K562 treated with DMSO at 1 percent for 12 hours (cell line): Measurements from ENCODE around the gene MRPL12. TPM values are rescaled to one million over a fixed set of nuclear protein-coding genes. Genes with fewer than 3 reads are reported as not detected.

Source experiments
- total RNA-seq: library from RNA; unstranded; fragments of 300-600 nt; gene quantifications from 2 replicates; pipeline ENCODE4 v1.2.3, GENCODE V29; 2022; ENCODE audit not compliant: insufficient read depth

MRPL12 gene
- 72.5 and 114 TPM in 2 replicates for total RNA-seq

GRCh38 chr17:81702934-81703746, at the start of gene MRPL12:
Gene MRPL12, plus strand, starts transcription at chr17:81703367. Its CDS starts 135 bp downstream, at chr17:81703502.

GRCh38 chr17:81656118-81656743, 46.9 kb upstream of the MRPL12 start, which contains the start of gene PDE6G:
Gene PDE6G, minus strand, starts transcription at chr17:81656542. Its CDS starts 3,237 bp downstream, at chr17:81653305.

GRCh38 chr17:81666342-81667191, 36.6 kb upstream of the MRPL12 start, which contains the start of the genes CCDC137 and OXLD1:
Gene CCDC137, plus strand, starts transcription at chr17:81666737. Its CDS starts 30 bp downstream, at chr17:81666767.
Gene OXLD1, minus strand, starts transcription at chr17:81666605. Its CDS starts 28 bp downstream, at chr17:81666577.

GRCh38 chr17:81683584-81684441, 19.4 kb upstream of the MRPL12 start, which contains the start of the genes ARL16 and HGS:
Gene ARL16, minus strand, starts transcription at chr17:81683797. Its CDS starts 44 bp downstream, at chr17:81683753.
Gene HGS, plus strand, starts transcription at chr17:81684011. Its CDS starts 56 bp downstream, at chr17:81684067.

GRCh38 chr17:81711814-81712467, 8.8 kb downstream of the MRPL12 start, which contains the start of gene SLC25A10:
Gene SLC25A10, plus strand, starts transcription at chr17:81712284. Its CDS starts 143 bp downstream, at chr17:81712427.

Other genes starting within 250 kb of the MRPL12 start
- 1,670 and 1,971 TPM in 2 replicates for gene ACTG1, start 190.6 kb upstream of the MRPL12 start, total RNA-seq
- gene FSCN2, start 175.0 kb upstream of the MRPL12 start, total RNA-seq: 2.2 TPM in 1 of 2 replicates, not detected in the other
- 14.7 and 19.3 TPM in 2 replicates for gene FAAP100, start 151.0 kb upstream of the MRPL12 start, total RNA-seq
- 66.5 and 131 TPM in 2 replicates for gene NPLOC4, start 66.3 kb upstream of the MRPL12 start, total RNA-seq
- 0.47 and 1.2 TPM in 2 replicates for gene TSPAN10, start 66.2 kb upstream of the MRPL12 start, total RNA-seq
- not detected in 2 replicates for gene PDE6G, start 46.8 kb upstream of the MRPL12 start, total RNA-seq
- gene OXLD1, start 36.8 kb upstream of the MRPL12 start, total RNA-seq: 72.5 and 109 TPM in 2 replicates
- 28.5 and 31.3 TPM in 2 replicates for gene CCDC137, start 36.6 kb upstream of the MRPL12 start, total RNA-seq
- gene ARL16, start 19.6 kb upstream of the MRPL12 start, total RNA-seq: 24.9 and 32.6 TPM in 2 replicates
- gene HGS, start 19.4 kb upstream of the MRPL12 start, total RNA-seq: 63.2 and 121 TPM in 2 replicates
- gene SLC25A10, start 8.9 kb downstream of the MRPL12 start, total RNA-seq: 49.3 and 53.8 TPM in 2 replicates
- gene GCGR, start 100.8 kb downstream of the MRPL12 start, total RNA-seq: not detected in 2 replicates
- 192 and 316 TPM in 2 replicates for gene MCRIP1, start 129.9 kb downstream of the MRPL12 start, total RNA-seq
- gene PPP1R27, start 131.7 kb downstream of the MRPL12 start, total RNA-seq: not detected in 2 replicates
- 670 and 837 TPM in 2 replicates for gene P4HB, start 157.2 kb downstream of the MRPL12 start, total RNA-seq
- gene ARHGDIA, start 168.0 kb downstream of the MRPL12 start, total RNA-seq: 219 and 311 TPM in 2 replicates
- gene ALYREF, start 188.2 kb downstream of the MRPL12 start, total RNA-seq: 131 and 173 TPM in 2 replicates
- 460 and 768 TPM in 2 replicates for gene ANAPC11, start 188.4 kb downstream of the MRPL12 start, total RNA-seq
- gene NPB, start 198.9 kb downstream of the MRPL12 start, total RNA-seq: 3.1 and 4.4 TPM in 2 replicates
- 43.6 and 61.6 TPM in 2 replicates for gene PCYT2, start 208.0 kb downstream of the MRPL12 start, total RNA-seq
- 34.3 and 38.5 TPM in 2 replicates for gene SIRT7, start 214.8 kb downstream of the MRPL12 start, total RNA-seq
- 45.0 and 63.6 TPM in 2 replicates for gene MAFG, start 224.4 kb downstream of the MRPL12 start, total RNA-seq
- gene PYCR1, start 233.9 kb downstream of the MRPL12 start, total RNA-seq: 170 and 175 TPM in 2 replicates
- gene MYADML2, start 243.9 kb downstream of the MRPL12 start, total RNA-seq: not detected in 2 replicates